ENCODE results near the gene SSUH2.

The SSUH2 gene

GRCh38 chr3:8673083-8673737 lies 28.6 kb upstream of the SSUH2 start:
- TF ChIP-seq CTCF (IDR thresholded peaks at IDR 0.05; ENCODE audit: low read depth, low read length, missing control alignments), result no peak
- in situ Hi-C loops (cut with HindIII; ENCODE audit: low sequenced_read_pairs), result no loop called here
- no peak overlapping the region for H3K4me3 ChIP-seq (ENCODE audit: low read depth, low read length)
- DNase-seq (ENCODE audit: low read depth), result no peak

DNA sequence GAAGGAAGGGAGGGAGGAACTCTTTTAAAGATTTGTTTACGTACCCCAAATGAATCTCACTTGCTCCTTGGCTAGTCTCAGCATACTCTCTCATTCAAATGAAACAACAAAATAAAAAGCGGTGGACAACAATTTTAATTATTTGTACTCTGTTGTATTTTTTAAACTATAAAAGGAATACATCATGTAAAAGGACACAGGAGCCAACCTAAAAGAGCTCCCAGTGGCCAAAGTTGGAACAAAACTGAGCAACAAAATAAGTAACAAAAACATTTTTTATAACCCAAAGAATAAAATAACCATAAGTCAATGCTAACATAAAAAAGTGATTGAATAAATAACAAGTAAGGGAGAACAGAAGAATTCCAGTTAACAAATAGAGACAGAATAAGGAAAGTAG lies 24.4 kb upstream of the SSUH2 start:
- in situ Hi-C loops (cut with HindIII; ENCODE audit: low sequenced_read_pairs), result loop anchor here (5.0 kb wide), 1 partner anchor 88 kb away; no protein-coding TSS in a partner anchor
- DNase-seq (ENCODE audit: low read depth), result no peak
- H3K4me3 ChIP-seq (ENCODE audit: low read depth, low read length), result no peak overlapping the region
- peak; percentile 16 for TF ChIP-seq CTCF (IDR thresholded peaks at IDR 0.05; ENCODE audit: low read depth, low read length, missing control alignments)

DNA sequence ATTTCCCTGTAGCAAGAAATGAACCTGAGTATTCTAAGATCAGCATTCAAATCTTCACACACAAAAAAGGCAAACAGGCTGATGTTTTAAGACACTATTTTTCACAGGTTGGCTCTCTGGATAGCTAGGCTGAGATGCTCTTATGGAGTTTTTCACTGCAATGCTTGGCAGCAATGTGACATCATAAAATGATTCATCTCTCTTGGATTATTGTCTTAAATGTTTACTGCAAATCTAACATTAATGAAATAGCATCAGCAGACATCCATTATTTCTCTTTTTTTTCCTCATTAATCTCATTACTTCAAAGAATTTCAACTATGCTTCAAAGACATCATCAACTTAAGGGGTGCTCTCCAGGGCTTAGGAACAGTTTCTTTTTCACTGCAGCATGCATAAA lies 23.6 kb upstream of the SSUH2 start:
- in situ Hi-C loops (cut with HindIII; ENCODE audit: low sequenced_read_pairs), result loop anchor here (5.0 kb wide), 1 partner anchor 89 kb away; no protein-coding TSS in a partner anchor
- no peak for DNase-seq (ENCODE audit: low read depth)
- no peak overlapping the region for H3K4me3 ChIP-seq (ENCODE audit: low read depth, low read length)
- no peak for TF ChIP-seq CTCF (IDR thresholded peaks at IDR 0.05; ENCODE audit: low read depth, low read length, missing control alignments)

DNA sequence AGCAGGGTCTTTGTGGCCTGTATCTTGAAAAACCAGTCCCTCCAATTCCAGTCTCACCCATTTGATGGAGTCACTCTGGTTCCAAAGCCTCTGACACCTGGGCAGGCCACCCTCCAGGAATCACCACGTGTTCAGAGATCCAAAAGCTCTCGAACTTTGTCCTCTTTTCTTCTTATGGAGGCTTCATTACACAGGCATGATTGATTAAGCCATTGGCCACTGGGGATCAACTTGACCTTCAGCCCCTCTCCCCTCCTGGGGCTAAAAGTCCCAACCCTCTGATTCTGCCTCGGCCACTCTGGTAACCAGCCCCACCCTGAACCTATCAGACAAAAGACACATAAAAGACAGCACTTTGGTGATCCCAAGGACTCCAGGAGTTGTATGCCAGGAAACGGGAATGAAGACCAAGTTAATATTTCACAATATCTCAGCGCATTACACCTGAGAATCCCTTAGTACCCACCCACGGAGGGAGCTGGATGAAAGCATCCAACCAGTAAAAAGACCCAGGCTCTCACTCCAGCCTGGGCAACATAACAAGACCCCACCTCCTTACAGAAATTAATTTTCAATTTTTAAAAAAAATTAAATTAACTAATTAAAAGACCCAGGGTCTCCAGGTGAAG lies 23.0 kb upstream of the SSUH2 start:
- no peak for TF ChIP-seq CTCF (IDR thresholded peaks at IDR 0.05; ENCODE audit: low read depth, low read length, missing control alignments)
- DNase-seq (ENCODE audit: low read depth), result no peak
- in situ Hi-C loops (cut with HindIII; ENCODE audit: low sequenced_read_pairs), result loop anchor here (5.0 kb wide), 1 partner anchor 90 kb away; no protein-coding TSS in a partner anchor
- no peak overlapping the region for H3K4me3 ChIP-seq (ENCODE audit: low read depth, low read length)

GRCh38 chr3:8665407-8665896 lies 20.9 kb upstream of the SSUH2 start:
- no peak for TF ChIP-seq CTCF (IDR thresholded peaks at IDR 0.05; ENCODE audit: low read depth, low read length, missing control alignments)
- no peak overlapping the region for H3K4me3 ChIP-seq (ENCODE audit: low read depth, low read length)
- in situ Hi-C loops (cut with HindIII; ENCODE audit: low sequenced_read_pairs), result loop anchor here (5.0 kb wide), 1 partner anchor 92 kb away; no protein-coding TSS in a partner anchor
- DNase-seq (ENCODE audit: low read depth), result no peak

DNA sequence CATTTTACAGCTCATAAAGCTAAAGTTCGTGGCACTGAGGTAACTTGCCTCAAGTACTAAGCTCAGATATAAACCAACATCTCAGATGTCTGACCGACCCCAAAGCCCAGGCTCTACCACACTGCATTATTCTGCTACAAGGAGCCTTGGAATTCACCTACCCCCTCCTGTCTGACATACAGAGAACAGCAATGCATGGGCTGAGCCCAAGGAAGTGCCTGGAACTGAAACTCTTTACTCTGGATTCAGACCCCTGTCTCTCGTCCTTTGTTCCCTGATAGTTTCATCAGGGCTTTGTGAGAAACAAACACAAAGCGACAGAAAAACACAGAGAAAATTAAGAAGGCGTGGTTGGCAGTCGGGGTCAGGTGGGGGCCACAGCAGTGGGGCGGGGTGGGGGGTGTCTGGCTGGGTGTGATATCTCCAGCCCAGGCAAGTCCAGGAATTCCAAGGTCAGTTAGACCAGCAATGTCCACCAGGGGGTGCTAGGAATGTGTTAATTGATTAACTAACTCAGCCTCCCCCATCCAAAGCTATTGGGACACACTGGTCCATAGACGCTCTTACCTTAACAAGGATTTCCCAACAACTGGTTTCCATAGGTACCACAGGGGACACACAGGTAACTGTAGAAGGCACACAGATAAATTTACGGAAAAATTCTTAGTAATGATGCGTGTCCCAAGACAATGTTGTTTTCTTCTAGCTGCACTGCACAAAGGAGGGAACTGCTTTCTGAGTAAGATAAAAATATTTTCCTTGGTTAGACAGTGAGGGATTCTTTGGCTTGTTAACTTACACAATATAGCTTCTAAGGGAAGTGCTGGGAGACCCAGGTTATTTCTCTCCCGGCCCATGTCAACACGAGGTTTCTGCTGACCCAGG lies 18.8 kb upstream of the SSUH2 start:
- no peak overlapping the region for H3K4me3 ChIP-seq (ENCODE audit: low read depth, low read length)
- in situ Hi-C loops (cut with HindIII; ENCODE audit: low sequenced_read_pairs), result no loop called here
- DNase-seq (ENCODE audit: low read depth), result peak; percentile 53
- peak; percentile 63 for TF ChIP-seq CTCF (IDR thresholded peaks at IDR 0.05; ENCODE audit: low read depth, low read length, missing control alignments)

All from astrocyte of the cerebellum (primary cell).